T47D (cell line): ENCODE data around the gene SLC2A4RG.

Experiments
- DNase-seq, 2 experiments: peaks; one replicate each; pipeline versions ENCODE4 v3.0.0 to v3.0.0-alpha.2; 2011 to 2012; ENCODE audit warnings: low read depth in 1 of 2, low spot score in 1 of 2
- JUND ChIP-seq: IDR thresholded peaks from 2 replicates; pipeline ENCODE4 v1.6.1; 2012; ENCODE audit warnings: low read depth
- in situ Hi-C: cut with HindIII; loops from 2 replicates; pipeline ENCODE4 v1.10.0; 2016; ENCODE audit warnings: low sequenced_read_pairs, low pct_unique_long_range_greater_than_20kb

The SLC2A4RG gene

DNA sequence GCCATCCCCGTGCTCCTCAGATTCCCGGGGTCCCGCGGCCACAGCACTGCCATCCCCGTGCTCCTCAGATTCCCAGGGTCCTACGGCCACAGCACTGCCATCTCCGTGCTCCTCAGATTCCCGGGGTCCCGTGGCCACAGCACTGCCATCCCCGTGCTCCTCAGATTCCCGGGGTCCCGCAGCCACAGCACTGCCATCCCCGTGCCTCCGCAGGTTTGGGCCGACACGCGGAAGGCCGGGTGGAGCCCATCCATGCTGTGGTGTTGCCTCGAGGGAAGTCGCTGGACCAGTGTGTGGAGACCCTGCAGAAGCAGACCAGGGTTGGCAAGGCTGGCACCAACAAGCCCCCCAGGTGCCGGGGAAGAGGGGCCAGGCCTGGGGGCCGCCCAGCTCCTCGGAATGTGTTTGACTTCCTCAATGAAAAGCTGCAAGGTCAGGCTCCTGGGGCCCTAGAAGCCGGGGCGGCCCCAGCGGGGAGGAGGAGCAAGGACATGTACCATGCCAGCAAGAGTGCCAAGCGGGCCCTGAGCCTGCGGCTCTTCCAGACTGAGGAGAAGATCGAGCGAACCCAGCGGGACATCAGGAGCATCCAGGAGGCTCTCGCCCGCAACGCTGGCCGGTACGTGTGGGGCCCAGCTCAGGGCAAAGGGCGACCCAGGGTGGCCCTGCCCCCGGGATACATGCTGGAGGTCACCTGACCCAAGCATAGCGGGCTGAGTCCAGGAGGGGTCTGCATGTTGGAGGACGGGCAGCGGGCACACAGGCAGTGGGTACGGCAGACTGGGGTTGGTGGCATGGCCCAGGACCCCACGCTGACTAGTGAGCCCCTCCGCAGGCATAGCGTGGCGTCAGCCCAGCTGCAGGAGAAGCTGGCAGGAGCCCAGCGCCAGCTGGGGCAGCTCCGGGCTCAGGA, 4.4 kb upstream of the SLC2A4RG start:
- TF ChIP-seq JUND, result no peak
- in situ Hi-C loops, result no loop called here
- DNase-seq, result no peak

DNA sequence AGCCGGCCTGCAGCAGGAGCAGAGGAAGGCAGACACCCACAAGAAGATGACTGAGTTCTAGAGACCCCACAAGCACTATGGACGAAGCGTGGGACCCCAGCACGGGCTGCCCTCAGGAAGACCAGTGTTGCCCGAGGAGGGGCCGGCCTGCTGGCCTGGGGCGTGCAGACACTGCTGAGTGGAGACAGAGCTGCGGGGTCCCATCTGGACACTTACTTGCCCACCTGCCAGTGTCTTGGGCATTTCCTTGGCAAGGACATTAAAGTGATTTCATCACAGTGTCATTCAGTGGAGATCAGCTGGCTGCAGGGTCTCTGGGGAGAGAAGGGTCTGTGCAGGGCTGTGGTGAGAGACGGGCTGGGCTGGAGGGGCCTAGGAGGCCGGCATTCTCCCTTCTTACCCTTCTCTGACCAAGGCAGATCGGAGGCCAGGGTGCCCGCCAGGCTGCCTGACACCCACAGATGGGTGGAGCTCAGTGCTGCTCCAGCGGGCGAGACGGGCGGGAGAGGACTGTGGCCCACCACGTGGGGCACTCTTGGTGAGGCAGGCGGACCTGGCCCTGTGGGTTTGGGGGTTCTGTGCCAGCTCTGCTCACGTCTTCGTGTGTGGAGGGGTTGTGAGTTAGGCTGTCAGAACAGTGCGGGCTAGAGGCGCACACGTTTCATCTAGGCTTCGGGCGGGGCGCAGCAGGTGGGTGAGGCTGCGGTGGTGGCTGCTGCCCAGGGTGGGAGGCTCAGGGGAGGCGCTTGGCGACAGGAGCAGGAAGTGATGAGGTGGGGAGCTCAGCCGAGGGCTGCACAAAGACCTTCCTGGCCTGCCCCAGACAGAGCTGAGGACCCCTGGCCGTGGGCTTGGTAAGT, 3.5 kb upstream of the SLC2A4RG start, which contains the start of gene LIME1:
TSS of gene LIME1 (plus strand) at position 806 of the 860 bp plus-strand sequence. CDS start 886 bp downstream, outside the sequence.
- peak in 1 of 2 experiments; percentile 27 for DNase-seq
- in situ Hi-C loops, result no loop called here
- no peak for TF ChIP-seq JUND

DNA sequence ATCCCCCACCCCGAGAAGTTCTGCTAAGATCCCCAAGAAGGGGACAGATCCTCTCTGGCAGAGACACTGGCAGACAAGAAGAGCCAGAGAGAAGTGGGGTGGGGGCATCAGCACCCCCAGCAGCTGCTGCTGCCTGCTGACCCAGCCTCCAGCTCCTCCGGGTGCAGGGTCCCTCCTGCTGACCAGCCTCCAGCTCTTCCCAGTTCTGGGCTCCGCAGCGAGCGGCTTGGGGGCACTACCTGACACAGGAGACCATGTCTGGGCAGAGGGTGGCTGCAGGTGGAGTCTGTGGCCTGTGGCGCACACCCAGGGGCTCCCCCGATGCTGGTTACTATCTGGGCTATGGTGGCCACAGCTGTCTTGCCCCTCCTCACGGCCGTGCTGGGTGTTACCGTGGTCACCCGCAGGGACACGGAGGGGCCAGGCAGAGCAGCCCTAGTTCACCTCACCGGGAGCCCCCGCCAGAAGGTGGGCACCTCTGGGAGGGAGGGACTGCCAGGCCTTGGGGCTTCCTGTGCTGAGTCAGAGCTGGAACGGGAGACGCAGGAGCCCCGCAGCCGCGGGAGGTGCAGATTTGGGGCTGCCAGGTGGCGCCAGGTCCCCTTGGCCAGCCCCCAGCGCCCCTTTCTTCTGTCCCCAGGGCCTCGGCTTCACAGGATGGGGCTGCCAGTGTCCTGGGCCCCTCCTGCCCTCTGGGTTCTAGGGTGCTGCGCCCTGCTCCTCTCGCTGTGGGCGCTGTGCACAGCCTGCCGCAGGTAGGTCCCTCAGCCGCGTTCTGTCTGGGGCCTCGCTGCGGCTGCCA, 2.5 kb upstream of the SLC2A4RG start:
- in situ Hi-C loops, result no loop called here
- DNase-seq, result peak in 1 of 2 experiments; percentile 23
- no peak for TF ChIP-seq JUND

DNA sequence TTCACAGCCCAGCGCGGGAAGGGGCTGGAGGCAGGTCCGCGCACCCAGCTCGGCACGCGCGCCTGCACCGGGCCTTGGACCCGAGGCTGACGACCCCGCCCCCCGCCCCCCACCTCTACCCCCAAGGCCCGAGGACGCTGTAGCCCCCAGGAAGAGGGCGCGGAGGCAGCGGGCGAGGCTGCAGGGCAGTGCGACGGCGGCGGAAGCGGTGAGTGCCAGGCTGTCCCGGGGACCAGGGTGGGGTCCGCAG, 2.0 kb upstream of the SLC2A4RG start:
- in situ Hi-C loops, result no loop called here
- no peak for TF ChIP-seq JUND
- no peak for DNase-seq

DNA sequence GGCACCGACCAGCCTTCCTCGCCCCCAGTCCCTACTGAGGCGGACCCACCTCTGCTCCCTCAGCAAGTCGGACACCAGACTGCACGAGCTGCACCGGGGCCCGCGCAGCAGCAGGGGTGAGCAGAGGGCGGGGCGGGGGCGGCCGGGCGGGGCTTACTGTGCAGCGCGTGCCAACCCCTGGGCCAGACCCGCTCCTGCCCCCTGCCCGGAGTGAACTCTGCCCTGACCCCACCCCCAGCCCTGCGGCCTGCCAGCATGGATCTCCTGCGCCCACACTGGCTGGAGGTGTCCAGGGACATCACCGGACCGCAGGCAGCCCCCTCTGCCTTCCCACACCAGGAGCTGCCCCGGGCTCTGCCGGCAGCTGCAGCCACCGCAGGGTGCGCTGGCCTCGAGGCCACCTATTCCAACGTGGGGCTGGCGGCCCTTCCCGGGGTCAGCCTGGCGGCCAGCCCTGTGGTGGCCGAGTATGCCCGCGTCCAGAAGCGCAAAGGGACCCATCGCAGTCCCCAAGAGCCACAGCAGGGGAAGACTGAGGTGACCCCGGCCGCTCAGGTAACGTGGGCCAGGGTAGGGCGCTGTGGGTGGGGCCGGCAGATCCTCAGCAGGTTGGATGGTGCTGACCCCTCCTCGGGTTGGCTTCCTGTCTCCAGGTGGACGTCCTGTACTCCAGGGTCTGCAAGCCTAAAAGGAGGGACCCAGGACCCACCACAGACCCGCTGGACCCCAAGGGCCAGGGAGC, 1.5 kb upstream of the SLC2A4RG start:
- in situ Hi-C loops, result no loop called here
- peak in 1 of 2 experiments; percentile 10 for DNase-seq
- no peak for TF ChIP-seq JUND

DNA sequence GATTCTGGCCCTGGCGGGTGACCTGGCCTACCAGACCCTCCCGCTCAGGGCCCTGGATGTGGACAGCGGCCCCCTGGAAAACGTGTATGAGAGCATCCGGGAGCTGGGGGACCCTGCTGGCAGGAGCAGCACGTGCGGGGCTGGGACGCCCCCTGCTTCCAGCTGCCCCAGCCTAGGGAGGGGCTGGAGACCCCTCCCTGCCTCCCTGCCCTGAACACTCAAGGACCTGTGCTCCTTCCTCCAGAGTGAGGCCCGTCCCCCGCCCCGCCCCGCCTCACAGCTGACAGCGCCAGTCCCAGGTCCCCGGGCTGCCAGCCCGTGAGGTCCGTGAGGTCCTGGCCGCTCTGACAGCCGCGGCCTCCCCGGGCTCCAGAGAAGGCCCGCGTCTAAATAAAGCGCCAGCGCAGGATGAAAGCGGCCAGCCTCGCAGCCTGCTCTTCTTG, 868 bp upstream of the SLC2A4RG start:
- in situ Hi-C loops, result no loop called here
- TF ChIP-seq JUND, result no peak
- no peak for DNase-seq

DNA sequence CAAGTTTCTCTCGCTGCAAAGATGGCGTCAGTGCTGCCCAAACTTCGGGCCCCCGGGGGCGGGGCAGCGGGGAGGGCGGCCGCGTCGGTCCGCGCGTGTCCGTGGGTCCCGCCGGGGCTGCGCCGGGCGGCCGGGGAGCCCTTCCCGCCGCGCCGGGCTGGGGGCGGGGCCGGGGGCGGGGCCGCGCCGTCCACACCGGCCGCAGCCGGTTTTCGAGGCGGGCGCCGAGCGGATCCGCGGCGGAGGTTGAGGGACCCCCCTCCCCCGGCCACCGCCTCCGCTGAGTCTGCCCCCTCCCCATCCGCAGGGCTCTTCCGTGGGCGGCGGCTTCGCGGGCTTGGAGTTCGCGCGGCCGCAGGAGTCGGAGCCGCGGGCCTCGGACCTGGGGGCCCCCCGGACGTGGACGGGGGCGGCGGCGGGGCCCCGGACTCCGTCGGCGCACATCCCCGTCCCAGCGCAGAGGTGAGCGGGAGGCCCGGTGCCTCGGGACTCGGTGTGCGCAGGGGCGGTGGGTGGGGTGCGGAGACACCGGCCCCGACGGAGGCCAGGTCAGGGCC, 572 bp downstream of the SLC2A4RG start:
- in situ Hi-C loops, result no loop called here
- TF ChIP-seq JUND, result no peak
- DNase-seq, result peak; percentile 75 to 81

DNA sequence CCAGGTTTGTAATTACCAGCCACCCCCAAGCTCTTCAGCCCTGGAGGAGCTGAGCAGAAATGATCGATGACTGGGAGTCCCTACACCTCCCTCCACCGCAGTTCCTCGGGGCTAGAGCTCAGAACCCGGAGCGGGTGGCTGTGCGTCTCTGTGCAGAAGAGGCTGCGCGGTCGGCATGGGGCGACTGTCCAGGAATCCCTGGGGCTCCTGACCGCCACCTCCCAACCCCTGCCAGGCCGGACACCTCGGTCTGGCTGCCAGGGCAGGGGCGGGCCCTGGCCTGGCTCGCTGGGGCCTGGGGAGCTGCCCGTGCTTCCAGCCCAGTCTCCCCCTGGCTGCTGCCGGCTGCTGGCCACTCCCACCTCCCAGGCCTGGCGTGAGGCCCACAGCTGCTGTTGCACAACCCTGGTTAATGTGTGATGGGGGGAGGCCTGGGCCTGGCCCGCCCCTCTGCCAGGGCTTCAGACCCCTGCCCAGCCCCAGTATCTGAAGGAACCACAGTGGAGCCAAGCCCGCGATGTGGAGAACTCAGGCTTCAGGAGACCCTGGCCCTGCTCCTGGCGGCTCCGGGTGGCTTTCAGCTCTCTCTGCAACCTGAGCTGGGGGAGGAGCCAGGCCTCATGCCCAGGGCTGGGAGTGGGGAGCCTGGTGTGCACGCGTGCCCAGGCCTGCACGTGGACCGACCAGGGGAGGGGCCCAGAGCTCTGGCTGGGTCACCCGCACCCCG, 1.2 kb downstream of the SLC2A4RG start:
- peak; percentile 96 to 99 for DNase-seq
- no peak for TF ChIP-seq JUND
- in situ Hi-C loops, result no loop called here

DNA sequence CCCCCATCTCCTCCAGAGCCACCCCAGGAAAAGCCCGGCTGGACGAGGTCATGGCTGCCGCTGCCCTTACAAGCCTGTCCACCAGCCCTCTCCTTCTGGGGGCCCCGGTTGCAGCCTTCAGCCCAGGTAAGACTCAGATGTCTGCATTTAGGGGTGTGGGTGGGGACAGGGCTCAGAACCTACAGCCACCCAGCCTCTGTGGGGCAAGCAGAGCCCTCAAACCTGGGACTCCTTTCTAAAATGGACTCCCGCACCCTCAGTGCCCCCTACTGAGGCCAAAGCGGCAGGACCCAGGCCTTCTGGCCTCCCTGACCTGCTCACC, 1.7 kb downstream of the SLC2A4RG start:
- in situ Hi-C loops, result no loop called here
- DNase-seq, result no peak
- TF ChIP-seq JUND, result no peak

DNA sequence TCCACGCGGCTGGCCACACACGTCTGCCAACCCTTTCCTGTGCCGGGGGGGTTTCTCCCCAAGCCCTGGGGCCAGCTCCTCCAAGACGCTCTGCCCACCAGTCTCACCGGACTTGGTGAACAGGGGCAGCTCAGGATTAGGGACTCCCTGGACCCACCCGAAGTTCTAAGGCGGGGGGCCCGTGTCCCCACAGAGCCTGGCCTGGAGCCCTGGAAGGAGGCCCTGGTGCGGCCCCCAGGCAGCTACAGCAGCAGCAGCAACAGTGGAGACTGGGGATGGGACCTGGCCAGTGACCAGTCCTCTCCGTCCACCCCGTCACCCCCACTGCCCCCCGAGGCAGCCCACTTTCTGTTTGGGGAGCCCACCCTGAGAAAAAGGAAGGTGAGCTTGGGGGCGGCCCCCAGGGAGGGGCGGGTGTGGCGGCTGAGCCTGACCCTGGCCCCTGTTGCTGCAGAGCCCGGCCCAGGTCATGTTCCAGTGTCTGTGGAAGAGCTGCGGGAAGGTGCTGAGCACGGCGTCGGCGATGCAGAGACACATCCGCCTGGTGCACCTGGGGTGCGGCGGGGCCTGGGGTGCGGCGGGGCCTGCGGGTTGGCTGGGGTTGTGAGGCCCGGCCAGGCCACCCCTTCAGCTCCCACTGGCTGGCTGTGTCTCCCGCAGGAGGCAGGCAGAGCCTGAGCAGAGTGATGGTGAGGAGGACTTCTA, 2.3 kb downstream of the SLC2A4RG start:
- in situ Hi-C loops, result no loop called here
- no peak for DNase-seq
- TF ChIP-seq JUND, result no peak

DNA sequence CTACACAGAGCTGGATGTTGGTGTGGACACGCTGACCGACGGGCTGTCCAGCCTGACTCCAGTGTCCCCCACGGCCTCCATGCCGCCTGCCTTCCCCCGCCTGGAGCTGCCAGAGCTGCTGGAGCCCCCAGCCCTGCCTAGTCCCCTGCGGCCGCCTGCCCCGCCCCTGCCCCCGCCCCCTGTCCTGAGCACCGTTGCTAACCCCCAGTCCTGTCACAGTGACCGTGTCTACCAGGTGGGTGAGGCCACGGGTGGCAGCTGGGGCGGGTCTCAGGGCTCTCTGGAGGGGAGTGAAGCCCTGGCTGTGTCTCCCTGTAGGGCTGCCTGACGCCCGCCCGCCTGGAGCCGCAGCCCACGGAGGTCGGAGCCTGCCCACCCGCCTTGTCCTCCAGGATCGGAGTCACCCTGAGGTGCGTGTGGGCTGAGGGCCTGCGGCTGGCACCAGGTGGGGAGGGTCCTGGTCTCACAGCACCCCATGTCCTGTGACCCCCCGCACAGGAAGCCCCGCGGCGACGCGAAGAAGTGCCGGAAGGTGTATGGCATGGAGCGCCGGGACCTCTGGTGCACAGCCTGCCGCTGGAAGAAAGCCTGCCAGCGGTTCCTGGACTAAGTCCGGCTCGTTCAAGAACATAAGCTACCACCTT, 2.9 kb downstream of the SLC2A4RG start:
- TF ChIP-seq JUND, result no peak
- no peak for DNase-seq
- in situ Hi-C loops, result no loop called here
